K562 (cell line): ENCODE measurements around the gene VAT1L. TPM values are rescaled to one million over a fixed set of nuclear protein-coding genes. Genes with fewer than 3 reads are reported as not detected.

Source experiments
- ATAC-seq: fragments of 200-7000 bp; cut with Tn5 transposase; 3 replicates; pipeline ENCODE4 v1.9.1; 2020; ENCODE audit warnings: moderate library complexity
- BruUV-seq: library from RNA; stranded (reverse); fragments of 400-500 nt; replicated peaks from 2 replicates; lab custom pipeline; 2021; lab: Mats Ljungman, UMichigan
- CTCF ChIA-PET: fragments of 300-600 bp; formaldehyde crosslinking; extraction: SDS; loops from one replicate; lab custom pipeline; 2021; ENCODE audit warnings: low intra/inter-chr PET ratio; lab: Yijun Ruan, JAX
- POLR2A ChIA-PET: fragments of 300-600, 350-650 bp; sonication (Branson Sonifier 250); formaldehyde crosslinking; extraction: SDS; loops from one replicate; lab custom pipeline; 2021; ENCODE audit warnings: antibody characterized with exemption, inconsistent platforms; lab: Yijun Ruan, JAX
- DNase-seq, 4 experiments: peaks; one replicate each; pipeline versions ENCODE4 v3.0.0 to v3.0.0-alpha.2; 2011 to 2018; ENCODE audit warnings: low spot score in 3 of 4, mixed read lengths in 3 of 4; ENCODE audit errors: extremely low read depth in 1 of 4
- FAIRE-seq: peaks from 2 replicates; lab custom pipeline; 2011; peaks lifted over from hg19 to GRCh38; lab: Jason Lieb, UNC
- H2AFZ ChIP-seq: 2 replicates; pipeline ENCODE4 v1.6.0; 2011; ENCODE audit warnings: low read depth, low read length, control low read depth, inconsistent platforms
- H3K27ac ChIP-seq: fragments of 200-600 bp; 3 replicates; pipeline ENCODE4 v1.8.0; 2011; ENCODE audit warnings: low read depth, mild to moderate bottlenecking, control low read depth, inconsistent platforms, low read length, moderate library complexity, mixed read lengths; ENCODE audit errors: extremely low read depth
- H3K27me3 ChIP-seq, 2 experiments: fragments of 300-600 bp in 1 of 2; 2 replicates in 1 of 2; 3 replicates in 1 of 2; pipeline versions ENCODE4 v1.6.0 to v1.8.0; 2011; ENCODE audit warnings: inconsistent platforms in 2 of 2, low read length in 2 of 2, mild to moderate bottlenecking in 1 of 2, mixed read lengths in 1 of 2, moderate library complexity in 1 of 2; ENCODE audit not compliant: control insufficient read depth in 2 of 2, insufficient read depth in 2 of 2
- H3K36me3 ChIP-seq: fragments of 300-600 bp; 3 replicates; pipeline ENCODE4 v1.8.0; 2011; ENCODE audit warnings: mild to moderate bottlenecking, low read length, inconsistent platforms; ENCODE audit not compliant: control insufficient read depth, insufficient read depth
- H3K4me1 ChIP-seq, 2 experiments: fragments of 200-600 bp in 1 of 2; replicated peaks in 1 of 2; 2 replicates in 1 of 2; 3 replicates in 1 of 2; pipeline versions ENCODE4 v1.5.1 to v1.8.0; 2011; ENCODE audit warnings: inconsistent platforms in 2 of 2, low read length in 2 of 2, mild to moderate bottlenecking in 1 of 2, mixed read lengths in 1 of 2, moderate library complexity in 1 of 2; ENCODE audit not compliant: control insufficient read depth in 2 of 2, insufficient read depth in 2 of 2
- H3K4me2 ChIP-seq: 2 replicates; pipeline ENCODE4 v1.6.1; 2011; ENCODE audit warnings: low read length, control low read depth, inconsistent platforms, mixed read lengths; ENCODE audit not compliant: insufficient read depth
- H3K4me3 ChIP-seq: fragments of 200-600 bp; sonication (generic), shearing (Covaris generic); 2 replicates; pipeline ENCODE4 v1.5.1; 2016; ENCODE audit warnings: control low read depth, inconsistent platforms
- H3K79me2 ChIP-seq: fragments of 200-600 bp; 3 replicates; pipeline ENCODE4 v1.8.0; 2011; ENCODE audit warnings: low read length, inconsistent platforms; ENCODE audit not compliant: control insufficient read depth, insufficient read depth
- H3K9ac ChIP-seq, 2 experiments: 2 replicates each; pipeline versions ENCODE4 v1.6.0 to v1.6.1; 2011; ENCODE audit warnings: low read depth in 2 of 2, low read length in 2 of 2, control low read depth in 1 of 2, inconsistent platforms in 1 of 2, mild to moderate bottlenecking in 1 of 2, mixed read lengths in 1 of 2; ENCODE audit not compliant: insufficient read depth in 1 of 2
- H3K9me1 ChIP-seq: one replicate; pipeline ENCODE4 v1.6.0; 2011; ENCODE audit warnings: inconsistent platforms, mild to moderate bottlenecking, low read length, moderate library complexity; ENCODE audit not compliant: control insufficient read depth, insufficient read depth
- H3K9me3 ChIP-seq: replicated peaks from 2 replicates; pipeline ENCODE4 v1.5.1; 2011; ENCODE audit warnings: low read depth, low read length, inconsistent platforms; ENCODE audit not compliant: control insufficient read depth, insufficient read depth
- H4K20me1 ChIP-seq: replicated peaks from 2 replicates; pipeline ENCODE4 v1.6.1; 2011; ENCODE audit warnings: low read length, inconsistent platforms, mixed read lengths; ENCODE audit not compliant: control insufficient read depth, insufficient read depth
- HOMEZ ChIP-seq: fragments of 250-450 bp; sonication (Bioruptor Pico); IDR thresholded peaks from 2 replicates; pipeline ENCODE4 v1.4.0; 2020; ENCODE audit warnings: mild to moderate bottlenecking, moderate library complexity
- ILF3 ChIP-seq: fragments of 450-650 bp; IDR thresholded peaks from 2 replicates; pipeline ENCODE4 v1.6.1; 2018; ENCODE audit warnings: antibody characterized with exemption, mild to moderate bottlenecking, moderate library complexity, borderline replicate concordance
- MIER1 ChIP-seq: fragments of 450-650 bp; IDR thresholded peaks from 2 replicates; pipeline ENCODE4 v1.6.1; 2016; ENCODE audit warnings: antibody characterized with exemption, mild to moderate bottlenecking, low read depth
- RBM25 ChIP-seq: fragments of 200-400 bp; formaldehyde crosslinking; IDR thresholded peaks from 2 replicates; pipeline ENCODE4 v1.6.1; 2018; ENCODE audit warnings: low read length, low read depth, moderate library complexity; ENCODE audit not compliant: severe bottlenecking
- SNIP1 ChIP-seq: fragments of 450-650 bp; IDR thresholded peaks from 2 replicates; pipeline ENCODE4 v1.7.1; 2017; ENCODE audit warnings: low read depth, mild to moderate bottlenecking
- ZBTB17 ChIP-seq: fragments of 450-650 bp; formaldehyde crosslinking; IDR thresholded peaks from 2 replicates; pipeline ENCODE4 v1.4.0; 2020; ENCODE audit warnings: mild to moderate bottlenecking
- ZFP36 ChIP-seq: fragments of 150-350 bp; IDR thresholded peaks from 2 replicates; pipeline ENCODE4 v1.6.1; 2018; ENCODE audit warnings: low read length, low read depth; ENCODE audit not compliant: partially characterized antibody
- ZNF121 ChIP-seq: sonication (generic); formaldehyde crosslinking; conservative IDR thresholded peaks from 2 replicates; pipeline ENCODE4 v1.8.0; 2022; ENCODE audit warnings: missing genetic modification reagents
- ZNF140 ChIP-seq: fragments of 250-450 bp; sonication (Bioruptor Pico); IDR thresholded peaks from 2 replicates; pipeline ENCODE4 v1.8.0; 2021; ENCODE audit warnings: moderate library complexity, mild to moderate bottlenecking, inconsistent platforms
- WGBS: fragments of 100-300 bp; shearing (Covaris generic); methylation state at CpG from one replicate; pipeline ENCODE4 v1.1.6; 2016; ENCODE audit warnings: low coverage, mixed read lengths; ENCODE audit not compliant: insufficient coverage; ENCODE audit errors: missing lambda C conversion rate; 5-methylcytosine and 5-hydroxymethylcytosine counted together
- in situ Hi-C: fragments of 300-500 bp; cut with MboI; formaldehyde crosslinking; loops from 4 replicates; pipeline ENCODE4 v1.15.0; 2018; ENCODE audit warnings: inconsistent platforms, mixed read lengths
- intact Hi-C: fragments of 100-400 bp; cut with micrococcal nuclease; formaldehyde crosslinking; loops from 2 replicates; pipeline ENCODE4 v1.14.2; 2022
- polyA plus RNA-seq, 8 experiments: library from polyadenylated mRNA; depleted of rRNA in 4 of 8; stranded (reverse) in 5 of 8; unstranded in 3 of 8; fragments of >200 nt; fragmentation: Nextera tagmentation in 2 of 8; fragmentation: Illumina TruSeq in 1 of 8; extraction: Ambion mirVana in 2 of 8; extraction: Trizol in 1 of 8; gene quantifications; 2 replicates each; pipeline versions ENCODE4 v1.2.1 to v1.2.3, GENCODE V29; 2011 to 2014; ENCODE audit warnings: inconsistent platforms in 1 of 8, missing spikeins in 1 of 8
- total RNA-seq, 7 experiments: library from RNA; depleted of rRNA in 6 of 7; stranded (reverse); fragments of >200 nt in 6 of 7; fragmentation: Illumina TruSeq in 2 of 7; extraction: Trizol in 2 of 7; gene quantifications; 2 replicates each; pipeline versions ENCODE4 v1.2.1 to v1.2.3, GENCODE V29; 2011 to 2021; ENCODE audit warnings: low replicate concordance in 1 of 7

Gene VAT1L
- total and polyA plus RNA-seq, 9 of the 15 experiments (the other 6 are each of a cell fraction or from before 2014, with no cell fraction given) = 0.01 TPM; not detected in 8

- TF ChIP-seq MIER1 (no peak), ZBTB17 (no peak)
- ChIA-PET POLR2A (interaction anchor here (0.9 to 1.1 kb wide), 2 partner anchors 9 to 22 kb away, joined by 3 to 4 read pairs; no protein-coding TSS in a partner anchor), CTCF (no interaction called here)
- FAIRE-seq (no peak), ATAC-seq (no peak), DNase-seq (no peak)
- 0 out of 2 replicates have a peak, but pooled peaks cover 4% of the 10 kb centered on the region for H4K20me1 ChIP-seq
- BruUV-seq = no TSS peak
- no peak overlapping the region for H3K4me3 ChIP-seq
- H3K27me3 ChIP-seq = peaks cover 6 to 14% of the 10 kb centered on the region in 2 experiments; a peak in 4 of 5 replicates
- H3K79me2 ChIP-seq = no peaks in the 10 kb centered on the region
- H3K4me2 ChIP-seq = no peak overlapping the region
- no peak overlapping the region for H3K27ac ChIP-seq
- no peaks in the 10 kb centered on the region for H3K36me3 ChIP-seq
- H3K4me1 ChIP-seq = no peaks in the 10 kb centered on the region
- H2AFZ ChIP-seq = no peak overlapping the region
- no peaks in the 10 kb centered on the region for H3K9me1 ChIP-seq
- intact Hi-C loops = no loop called here
- no peaks in the 10 kb centered on the region for H3K9me3 ChIP-seq
- H3K9ac ChIP-seq = no peak overlapping the region
- 2% methylated on average over 6 of the region's 6 CpGs for WGBS
- in situ Hi-C loops = no loop called here
Measured at GRCh38 chr16:77834635-77835540, 46.5 kb downstream of the VAT1L start.

GRCh38 chr16:77836801-77837200 is 48.4 kb downstream of the VAT1L start:
- ChIA-PET CTCF (no interaction called here), POLR2A (no interaction called here)
- in situ Hi-C loops = no loop called here
- Histone ChIP-seq H3K9me3 (no peaks in the 10 kb centered on the region), H3K9me1 (no peaks in the 10 kb centered on the region), H3K36me3 (no peaks in the 10 kb centered on the region), H3K9ac (no peak overlapping the region), H3K4me1 (no peaks in the 10 kb centered on the region), H3K79me2 (no peaks in the 10 kb centered on the region), H3K27me3 (peaks cover 6 to 14% of the 10 kb centered on the region in 2 experiments; a peak in 4 of 5 replicates), H2AFZ (no peak overlapping the region), H4K20me1 (peaks cover 4% of the 10 kb centered on the region; the same call in 1 of the 2 replicates), H3K4me2 (no peak overlapping the region), H3K27ac (no peak overlapping the region), H3K4me3 (no peak overlapping the region)
- no peak for ATAC-seq
- FAIRE-seq = no peak
- 2% methylated on average over 5 of the region's 5 CpGs for WGBS
- BruUV-seq = no TSS peak
- DNase-seq = no peak
- intact Hi-C loops = no loop called here
- TF ChIP-seq ZNF121 (CRISPR knock-in tag) (no peak), SNIP1 (no peak), ZFP36 (peak; percentile 5), ILF3 (no peak), RBM25 (peak; percentile 51), ZNF140 (CRISPR knock-in tag) (no peak), HOMEZ (no peak)
- TF ChIP-seq, all 486 proteins: peak for 2
